ENCODE results near the gene PGAM1.
A peak's percentile ranks its signal among the peaks of the same experiment; 100 is the strongest.

PGAM1 gene

GRCh38 chr10:97426776-97427570 lies 982 bp downstream of the PGAM1 start:
- H3K4me1 Mint-ChIP-seq (ENCODE audit: low read depth) = peaks cover 40% of the 10 kb centered on the region

DNA sequence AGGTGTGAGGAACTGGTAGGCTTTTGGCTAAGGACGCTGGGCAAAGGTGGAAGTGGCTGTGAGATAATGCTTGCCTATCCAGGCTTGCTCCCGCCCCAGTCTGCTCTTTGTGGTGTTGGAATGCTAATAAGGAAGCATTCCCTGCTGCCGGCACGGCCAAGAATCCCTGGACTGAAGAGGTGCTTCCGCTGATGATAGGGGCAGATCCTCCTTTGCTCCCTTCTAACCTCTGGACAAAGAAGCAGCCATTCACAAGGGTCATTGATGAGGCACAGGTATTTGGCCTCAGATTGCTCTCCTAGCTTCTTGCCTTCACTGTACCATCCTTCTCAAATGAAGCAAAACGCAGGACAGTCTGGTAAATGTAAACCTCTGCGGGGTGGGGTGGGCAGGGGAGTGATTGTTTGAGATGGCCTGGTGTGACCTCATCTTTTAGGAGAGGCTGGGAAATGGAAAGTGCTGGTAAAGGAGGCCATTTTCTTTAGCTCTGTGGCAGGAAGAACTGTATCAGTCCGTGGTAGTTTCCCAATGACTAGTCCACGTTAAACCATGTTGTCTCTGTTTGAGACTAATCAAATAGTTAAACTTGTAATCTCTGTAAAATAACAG lies 1.7 kb downstream of the PGAM1 start:
- no peaks in the 10 kb centered on the region for H3K9me3 Mint-ChIP-seq
- H3K36me3 Mint-ChIP-seq (ENCODE audit: low read depth) = peaks cover 55% of the 10 kb centered on the region
- peaks cover 2% of the 10 kb centered on the region for H3K27me3 Mint-ChIP-seq (ENCODE audit: low read depth)
- peaks cover 40% of the 10 kb centered on the region for H3K4me1 Mint-ChIP-seq (ENCODE audit: low read depth)
- DNase-seq (ENCODE audit: low spot score) = no peak
- peak overlapping the region; percentile 92 for H3K4me3 Mint-ChIP-seq
- peak overlapping the region; percentile 94 for H3K27ac Mint-ChIP-seq

More at GRCh38 chr10:97426776-97427570, 982 bp downstream of the PGAM1 start:
- peak overlapping the region; percentile 94 for H3K27ac Mint-ChIP-seq
- H3K4me3 Mint-ChIP-seq = peak overlapping the region; percentile 92
- DNase-seq (ENCODE audit: low spot score) = no peak
- H3K36me3 Mint-ChIP-seq (ENCODE audit: low read depth) = peaks cover 52% of the 10 kb centered on the region
- H3K9me3 Mint-ChIP-seq = no peaks in the 10 kb centered on the region
- peaks cover 2% of the 10 kb centered on the region for H3K27me3 Mint-ChIP-seq (ENCODE audit: low read depth)

- H3K27ac Mint-ChIP-seq = peak overlapping the region; percentile 88
- DNase-seq (ENCODE audit: low spot score) = no peak
- H3K27me3 Mint-ChIP-seq (ENCODE audit: low read depth) = peaks cover 2% of the 10 kb centered on the region
- no peaks in the 10 kb centered on the region for H3K9me3 Mint-ChIP-seq
- peaks cover 56% of the 10 kb centered on the region for H3K36me3 Mint-ChIP-seq (ENCODE audit: low read depth)
- peaks cover 31% of the 10 kb centered on the region for H3K4me1 Mint-ChIP-seq (ENCODE audit: low read depth)
- H3K4me3 Mint-ChIP-seq = peak overlapping the region; percentile 92
These were observed 2.6 kb downstream of the PGAM1 start for GRCh38 chr10:97428572-97428981.

DNA sequence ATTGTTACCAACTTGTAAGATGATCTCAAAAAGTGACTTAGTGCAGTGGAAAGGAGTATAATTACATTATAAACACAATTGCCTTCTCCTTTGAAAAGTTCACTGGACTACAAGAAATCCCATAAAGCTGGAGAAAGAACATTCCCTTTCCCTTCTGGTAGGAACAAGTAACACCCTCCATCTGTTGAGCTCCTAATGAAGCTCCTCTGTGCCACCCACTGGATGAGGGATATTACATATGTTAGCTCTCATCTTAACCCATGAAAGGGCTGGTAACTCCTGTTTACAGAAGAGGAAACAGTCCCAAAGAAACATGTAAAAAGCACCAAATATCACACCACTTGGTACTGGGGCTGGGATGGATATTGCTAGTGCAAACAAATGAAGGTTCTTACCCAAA lies 8.1 kb downstream of the PGAM1 start:
- no peak overlapping the region for H3K4me3 Mint-ChIP-seq
- peaks cover 54% of the 10 kb centered on the region for H3K36me3 Mint-ChIP-seq (ENCODE audit: low read depth)
- no peak for DNase-seq (ENCODE audit: low spot score)
- H3K27ac Mint-ChIP-seq = no peak overlapping the region
- H3K9me3 Mint-ChIP-seq = no peaks in the 10 kb centered on the region
- H3K27me3 Mint-ChIP-seq (ENCODE audit: low read depth) = no peaks in the 10 kb centered on the region
- peaks cover 8% of the 10 kb centered on the region for H3K4me1 Mint-ChIP-seq (ENCODE audit: low read depth)

DNA sequence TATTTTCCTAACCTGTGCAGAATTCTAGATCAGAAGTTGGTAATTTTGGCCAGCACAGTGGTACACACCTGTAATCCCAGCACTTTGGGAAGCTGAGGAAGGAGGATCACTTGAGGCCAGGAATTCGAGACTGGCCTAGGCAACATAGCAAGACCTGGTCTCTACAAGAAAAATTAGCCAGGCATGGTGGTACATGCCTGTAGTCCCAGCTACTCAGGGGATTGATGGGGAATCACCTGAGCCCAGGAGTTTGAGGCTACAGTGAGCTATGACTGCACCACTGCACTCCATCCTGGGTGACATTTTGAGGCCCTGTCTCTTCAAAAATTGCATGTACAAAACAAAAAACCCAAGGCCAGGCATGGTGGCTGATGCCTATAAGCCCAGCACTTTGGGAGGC lies 8.6 kb downstream of the PGAM1 start:
- peaks cover 52% of the 10 kb centered on the region for H3K36me3 Mint-ChIP-seq (ENCODE audit: low read depth)
- H3K27ac Mint-ChIP-seq = no peak overlapping the region

GRCh38 chr10:97435211-97435610 lies 9.2 kb downstream of the PGAM1 start:
- Mint-ChIP-seq H3K9me3 (no peaks in the 10 kb centered on the region), H3K4me1 (ENCODE audit: low read depth) (peaks cover 2% of the 10 kb centered on the region), H3K27ac (no peak overlapping the region), H3K4me3 (no peak overlapping the region), H3K36me3 (ENCODE audit: low read depth) (peaks cover 50% of the 10 kb centered on the region), H3K27me3 (ENCODE audit: low read depth) (no peaks in the 10 kb centered on the region)
- DNase-seq (ENCODE audit: low spot score) = no peak

More for the DNA sequence above, 8.6 kb downstream of the PGAM1 start:
- Mint-ChIP-seq H3K27me3 (ENCODE audit: low read depth) (no peaks in the 10 kb centered on the region), H3K4me1 (ENCODE audit: low read depth) (peaks cover 4% of the 10 kb centered on the region), H3K4me3 (no peak overlapping the region), H3K9me3 (no peaks in the 10 kb centered on the region)
- no peak for DNase-seq (ENCODE audit: low spot score)

DNA sequence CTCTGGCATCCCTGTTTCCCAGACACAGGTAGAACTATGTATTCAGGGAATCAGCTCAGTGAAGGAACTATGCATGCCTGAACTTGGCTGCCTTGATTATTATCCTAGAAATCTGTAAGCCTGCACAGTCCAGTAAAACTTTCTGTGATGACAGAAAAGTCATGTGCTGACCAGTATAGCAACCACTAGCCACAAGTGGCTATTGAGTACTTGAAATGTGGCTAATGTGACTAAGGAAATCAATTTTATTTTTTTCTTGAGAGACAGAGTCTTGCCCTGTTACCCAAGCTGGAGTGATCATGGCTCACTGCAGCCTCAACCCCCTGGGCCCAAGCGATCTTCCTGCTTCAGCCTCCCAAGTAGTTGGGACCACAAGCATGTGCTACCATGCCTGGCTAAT lies 16.3 kb downstream of the PGAM1 start:
- Mint-ChIP-seq H3K27me3 (ENCODE audit: low read depth) (no peaks in the 10 kb centered on the region), H3K36me3 (ENCODE audit: low read depth) (peaks cover 25% of the 10 kb centered on the region), H3K9me3 (no peaks in the 10 kb centered on the region), H3K4me3 (no peak overlapping the region), H3K4me1 (ENCODE audit: low read depth) (peaks cover 18% of the 10 kb centered on the region), H3K27ac (no peak overlapping the region)
- DNase-seq (ENCODE audit: low spot score) = no peak

DNA sequence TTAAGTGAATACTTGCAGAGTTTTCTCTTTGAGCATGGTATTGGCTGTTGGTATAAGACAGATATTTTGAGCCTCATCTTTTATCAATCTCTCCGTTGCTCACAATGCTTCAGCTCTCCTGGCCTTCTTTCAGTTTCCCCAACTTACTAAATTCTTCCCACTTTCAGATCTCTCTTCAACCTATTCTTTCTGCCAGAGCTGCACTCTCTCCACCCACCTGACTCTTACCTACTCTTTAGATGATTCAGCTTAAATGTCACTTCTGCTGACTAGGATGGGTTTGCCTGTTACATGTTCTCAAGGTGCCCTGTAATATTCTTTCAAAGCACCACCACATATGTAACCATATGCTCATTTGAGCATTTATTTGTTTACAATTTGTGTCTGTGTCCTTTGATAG lies 18.2 kb downstream of the PGAM1 start:
- Mint-ChIP-seq H3K27ac (peak overlapping the region; percentile 6), H3K9me3 (no peaks in the 10 kb centered on the region), H3K4me1 (ENCODE audit: low read depth) (peaks cover 26% of the 10 kb centered on the region), H3K36me3 (ENCODE audit: low read depth) (peaks cover 20% of the 10 kb centered on the region), H3K27me3 (ENCODE audit: low read depth) (no peaks in the 10 kb centered on the region), H3K4me3 (peak overlapping the region; percentile 91)
- no peak for DNase-seq (ENCODE audit: low spot score)

- peak overlapping the region; percentile 91 for H3K4me3 Mint-ChIP-seq
These were observed 19.3 kb downstream of the PGAM1 start for GRCh38 chr10:97445357-97445721.

GRCh38 chr10:97445722-97446639 lies 20.0 kb downstream of the PGAM1 start, which contains the start of the genes EXOSC1 and ZDHHC16:
Gene EXOSC1, minus strand, starts transcription at chr10:97446006. Its CDS starts 21 bp downstream, at chr10:97445985.
Gene ZDHHC16, plus strand, starts transcription at chr10:97446175. Its CDS starts 5,501 bp downstream, at chr10:97451676.
- Mint-ChIP-seq H3K27me3 (ENCODE audit: low read depth) (no peaks in the 10 kb centered on the region), H3K36me3 (ENCODE audit: low read depth) (peaks cover 14% of the 10 kb centered on the region), H3K9me3 (no peaks in the 10 kb centered on the region), H3K4me3 (peak within 1 kb of the TSS; percentile 91), H3K4me1 (ENCODE audit: low read depth) (peaks cover 29% of the 10 kb centered on the region), H3K27ac (peak within 1 kb of the TSS; percentile 78)
- DNase-seq (ENCODE audit: low spot score) = peak; percentile 96

More at GRCh38 chr10:97445357-97445721, 19.3 kb downstream of the PGAM1 start:
- H3K4me1 Mint-ChIP-seq (ENCODE audit: low read depth) = peaks cover 29% of the 10 kb centered on the region
- no peaks in the 10 kb centered on the region for H3K27me3 Mint-ChIP-seq (ENCODE audit: low read depth)
- peaks cover 16% of the 10 kb centered on the region for H3K36me3 Mint-ChIP-seq (ENCODE audit: low read depth)
- no peak for DNase-seq (ENCODE audit: low spot score)
- peak overlapping the region; percentile 78 for H3K27ac Mint-ChIP-seq
- H3K9me3 Mint-ChIP-seq = no peaks in the 10 kb centered on the region

DNA sequence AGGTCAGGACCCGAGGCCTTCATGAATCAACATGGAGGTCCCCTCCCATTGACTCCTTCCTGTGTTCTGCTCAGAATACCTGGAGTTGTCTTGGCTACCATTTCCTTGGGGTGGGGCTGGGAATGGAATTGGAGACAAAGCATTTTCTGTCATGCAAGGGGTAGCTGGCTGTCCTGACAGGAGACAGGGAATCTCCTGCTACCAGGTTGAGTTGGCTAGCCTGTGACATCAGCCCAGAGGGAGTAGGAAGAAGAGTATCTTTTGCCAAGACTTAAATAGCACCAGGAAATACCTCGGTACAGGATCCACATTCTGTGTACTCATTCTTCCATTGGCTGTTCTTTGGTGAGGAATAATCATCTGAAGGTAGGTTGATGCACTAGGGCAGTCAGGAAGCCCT lies 24.8 kb downstream of the PGAM1 start:
- Mint-ChIP-seq H3K4me1 (ENCODE audit: low read depth) (peaks cover 20% of the 10 kb centered on the region), H3K27me3 (ENCODE audit: low read depth) (no peaks in the 10 kb centered on the region), H3K4me3 (no peak overlapping the region), H3K9me3 (no peaks in the 10 kb centered on the region), H3K36me3 (ENCODE audit: low read depth) (peaks cover 31% of the 10 kb centered on the region), H3K27ac (no peak overlapping the region)
- DNase-seq (ENCODE audit: low spot score) = no peak

GRCh38 chr10:97451605-97452004 lies 25.6 kb downstream of the PGAM1 start:
- Mint-ChIP-seq H3K4me1 (ENCODE audit: low read depth) (peaks cover 18% of the 10 kb centered on the region), H3K27me3 (ENCODE audit: low read depth) (no peaks in the 10 kb centered on the region), H3K4me3 (no peak overlapping the region), H3K27ac (no peak overlapping the region), H3K9me3 (no peaks in the 10 kb centered on the region), H3K36me3 (ENCODE audit: low read depth) (peaks cover 34% of the 10 kb centered on the region)
- DNase-seq (ENCODE audit: low spot score) = no peak

DNA sequence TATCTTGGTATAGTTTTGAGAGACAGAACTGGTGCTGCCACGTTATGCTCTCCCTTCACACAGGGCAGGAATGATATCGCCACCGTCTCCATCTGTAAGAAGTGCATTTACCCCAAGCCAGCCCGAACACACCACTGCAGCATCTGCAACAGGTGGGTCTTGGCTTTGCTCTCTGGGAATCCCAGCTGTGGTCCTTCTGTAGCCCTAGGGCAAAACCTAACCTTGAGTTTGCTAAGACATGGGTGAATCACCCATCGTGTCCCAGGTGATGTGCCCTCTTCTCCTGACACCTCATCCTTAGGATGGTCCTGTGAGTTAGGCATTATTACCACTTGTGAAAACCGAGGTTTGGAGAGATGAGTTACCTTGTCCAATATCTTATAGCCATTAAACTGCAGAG lies 26.4 kb downstream of the PGAM1 start:
- Mint-ChIP-seq H3K36me3 (ENCODE audit: low read depth) (peaks cover 37% of the 10 kb centered on the region), H3K4me3 (no peak overlapping the region), H3K4me1 (ENCODE audit: low read depth) (peaks cover 16% of the 10 kb centered on the region), H3K27me3 (ENCODE audit: low read depth) (no peaks in the 10 kb centered on the region), H3K27ac (no peak overlapping the region), H3K9me3 (no peaks in the 10 kb centered on the region)
- DNase-seq (ENCODE audit: low spot score) = no peak

Measured in T-helper 2 cell treated with Interferon-gamma antibody and Interleukin-4, amounts not matched to agents 5 μg/mL and 100 μg/mL, for 36 hours (primary cell).